GM10248 (cell line): Measurements from ENCODE around the gene PCNX2.

ENCODE experiments used
- CTCF ChIA-PET: fragments of 300-600 bp; sonication (Branson Sonifier 250); formaldehyde crosslinking; extraction: SDS; loops from one replicate; lab custom pipeline; 2021; ENCODE audit warnings: antibody characterized with exemption; lab: Yijun Ruan, JAX
- POLR2A ChIA-PET: fragments of 350-650 bp; sonication (Branson Sonifier 250); formaldehyde crosslinking; extraction: SDS; loops from one replicate; lab custom pipeline; 2020; ENCODE audit warnings: antibody characterized with exemption; lab: Yijun Ruan, JAX
- DNase-seq: peaks from one replicate; pipeline ENCODE4 v3.0.0; 2012; ENCODE audit errors: extremely low spot score
- TF ChIP-seq, protein P1 (sequence below): IDR thresholded peaks from 2 replicates; pipeline ENCODE4 v1.5.1; 2012; ENCODE audit warnings: mild to moderate bottlenecking, low read depth; ENCODE audit errors: extremely low read depth, missing control alignments, control extremely low read depth

The PCNX2 gene

DNA sequence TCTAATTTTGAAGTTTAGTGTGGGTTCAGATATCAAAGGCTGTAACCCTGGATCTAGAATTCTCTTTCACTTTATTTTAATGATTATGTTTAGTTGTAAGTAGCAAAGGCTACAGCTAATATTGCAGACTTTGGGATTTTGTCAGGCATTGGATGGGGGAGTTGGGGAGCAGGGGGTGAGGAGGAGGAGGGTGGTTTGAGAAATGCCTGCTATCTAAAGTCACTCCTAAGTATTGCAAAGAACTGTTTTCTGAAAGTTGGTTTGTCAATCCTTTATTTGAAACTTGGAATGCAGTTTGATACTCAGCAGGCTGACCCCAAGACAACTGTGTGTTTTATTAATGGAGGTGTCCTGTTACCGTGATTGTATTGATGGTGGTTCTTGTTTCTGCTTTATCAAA is 343.9 kb downstream of the PCNX2 start:
- no peak for DNase-seq
- TF ChIP-seq, protein P1, sequence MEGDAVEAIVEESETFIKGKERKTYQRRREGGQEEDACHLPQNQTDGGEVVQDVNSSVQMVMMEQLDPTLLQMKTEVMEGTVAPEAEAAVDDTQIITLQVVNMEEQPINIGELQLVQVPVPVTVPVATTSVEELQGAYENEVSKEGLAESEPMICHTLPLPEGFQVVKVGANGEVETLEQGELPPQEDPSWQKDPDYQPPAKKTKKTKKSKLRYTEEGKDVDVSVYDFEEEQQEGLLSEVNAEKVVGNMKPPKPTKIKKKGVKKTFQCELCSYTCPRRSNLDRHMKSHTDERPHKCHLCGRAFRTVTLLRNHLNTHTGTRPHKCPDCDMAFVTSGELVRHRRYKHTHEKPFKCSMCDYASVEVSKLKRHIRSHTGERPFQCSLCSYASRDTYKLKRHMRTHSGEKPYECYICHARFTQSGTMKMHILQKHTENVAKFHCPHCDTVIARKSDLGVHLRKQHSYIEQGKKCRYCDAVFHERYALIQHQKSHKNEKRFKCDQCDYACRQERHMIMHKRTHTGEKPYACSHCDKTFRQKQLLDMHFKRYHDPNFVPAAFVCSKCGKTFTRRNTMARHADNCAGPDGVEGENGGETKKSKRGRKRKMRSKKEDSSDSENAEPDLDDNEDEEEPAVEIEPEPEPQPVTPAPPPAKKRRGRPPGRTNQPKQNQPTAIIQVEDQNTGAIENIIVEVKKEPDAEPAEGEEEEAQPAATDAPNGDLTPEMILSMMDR, result no peak
- POLR2A ChIA-PET, result no interaction called here
- CTCF ChIA-PET, result interaction anchor here (1.2 to 7.0 kb wide), 4 partner anchors 10 to 267 kb away, joined by 3 to 74 read pairs (median 4); no protein-coding TSS in a partner anchor

DNA sequence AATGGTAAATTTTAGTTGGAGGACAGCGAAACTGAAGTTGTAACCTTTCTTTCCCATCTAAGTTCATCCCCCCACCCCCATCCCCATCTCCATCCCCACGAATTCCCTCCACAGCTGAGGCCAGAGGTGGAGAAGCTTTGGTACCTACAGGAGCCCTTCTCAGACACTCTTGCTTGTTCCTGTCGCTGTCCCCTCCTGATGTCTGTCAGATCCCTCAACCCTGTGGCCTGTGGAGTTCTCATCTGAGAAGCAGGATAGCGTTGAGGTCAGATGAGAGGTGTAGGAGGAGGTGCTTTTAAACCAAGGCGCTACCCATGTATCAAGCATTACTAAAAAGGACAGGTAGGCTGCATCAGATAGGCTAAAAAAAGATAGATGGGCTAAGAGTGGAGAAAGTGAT is 344.3 kb downstream of the PCNX2 start:
- DNase-seq, result peak; percentile 27
- ChIA-PET CTCF (interaction anchor here (1.2 to 7.0 kb wide), 3 partner anchors 9 to 21 kb away, joined by 3 to 74 read pairs (median 5); no protein-coding TSS in a partner anchor), POLR2A (no interaction called here)

DNA sequence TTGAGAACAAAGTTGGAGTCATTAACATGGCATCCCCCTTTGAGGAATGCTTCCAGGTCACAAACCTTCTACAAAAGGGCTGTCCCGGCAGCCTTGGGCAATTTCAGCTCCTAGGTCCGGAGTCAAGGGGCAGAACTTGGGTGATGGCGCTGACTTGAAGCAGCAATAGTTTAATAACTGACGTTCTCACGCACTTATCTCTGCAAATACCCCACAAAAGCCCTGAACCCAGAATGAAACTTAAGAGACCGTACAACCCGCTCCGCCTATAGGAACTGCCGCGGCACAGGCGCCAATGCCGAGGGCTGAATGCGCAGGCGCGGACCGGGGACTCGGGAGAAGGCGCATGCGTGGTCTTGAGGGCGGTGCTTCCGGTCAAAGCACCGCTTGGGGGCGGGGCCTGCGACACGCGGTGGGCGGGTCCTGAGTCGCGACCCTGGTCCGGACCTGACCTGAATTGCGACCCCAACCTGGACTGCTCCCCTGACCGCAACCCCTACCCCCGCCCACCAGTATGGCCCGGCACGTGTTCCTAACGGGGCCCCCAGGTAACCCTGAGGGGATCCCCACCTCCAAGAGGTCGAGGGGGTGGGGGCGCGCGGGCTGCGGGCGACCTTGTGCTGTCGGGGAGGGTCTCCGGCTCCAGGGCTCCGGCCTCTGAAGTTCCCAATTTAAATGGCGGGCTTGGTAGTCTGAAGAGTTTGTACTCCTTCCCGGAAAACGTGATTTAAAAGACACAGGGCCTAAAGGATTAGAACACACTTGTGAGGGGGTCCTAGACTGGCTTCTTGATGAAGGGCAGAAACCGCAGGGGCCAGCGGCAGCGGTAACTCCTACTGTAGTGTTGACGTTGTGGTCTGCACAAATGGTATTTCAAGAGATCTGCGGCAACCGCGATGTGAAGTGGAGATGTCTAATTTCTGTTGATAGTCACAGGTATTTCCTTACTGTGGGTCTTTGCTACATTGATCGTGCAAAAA is 345.0 kb downstream of the PCNX2 start, which contains the start of gene NTPCR:
NTPCR (plus strand) TSS at position 415 of the 980 bp plus-strand sequence; CDS start at position 515, 100 bp downstream.
- CTCF ChIA-PET, result interaction anchor here (1.3 to 7.0 kb wide), 2 partner anchors 16 to 21 kb away, joined by 5 to 74 read pairs; no protein-coding TSS in a partner anchor
- POLR2A ChIA-PET, result no interaction called here
- TF ChIP-seq, protein P1, result no peak
- peak; percentile 98 for DNase-seq

More for the DNA sequence above, 344.3 kb downstream of the PCNX2 start:
- TF ChIP-seq, protein P1, result no peak

DNA sequence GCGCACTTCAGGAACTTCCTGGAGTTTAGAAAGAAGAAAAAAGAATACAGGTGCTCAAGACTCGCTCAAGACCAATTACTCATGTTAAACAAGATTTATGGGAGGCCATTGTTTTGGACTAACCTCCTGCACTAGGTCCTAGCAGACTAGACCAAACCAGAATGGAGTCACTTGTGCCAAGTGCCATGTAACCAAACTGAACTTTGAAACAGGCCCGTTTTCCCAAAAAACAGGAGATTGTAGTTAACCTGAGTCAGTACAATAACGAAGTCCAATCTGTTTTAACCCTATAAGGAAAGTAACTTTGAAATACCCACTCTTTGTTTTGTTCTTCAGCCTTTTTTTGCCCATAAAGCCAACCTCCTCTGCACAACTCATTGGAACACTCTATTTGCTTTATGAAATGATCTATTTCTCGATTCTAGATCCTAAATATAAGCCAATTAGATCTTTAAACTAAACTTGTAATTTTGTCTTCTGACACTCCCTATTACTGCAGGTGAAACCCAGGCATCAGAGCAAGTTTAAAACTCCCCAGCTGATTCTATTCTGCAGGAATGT is 345.8 kb downstream of the PCNX2 start:
- TF ChIP-seq, protein P1, result no peak
- no peak for DNase-seq
- POLR2A ChIA-PET, result no interaction called here
- CTCF ChIA-PET, result no interaction called here

DNA sequence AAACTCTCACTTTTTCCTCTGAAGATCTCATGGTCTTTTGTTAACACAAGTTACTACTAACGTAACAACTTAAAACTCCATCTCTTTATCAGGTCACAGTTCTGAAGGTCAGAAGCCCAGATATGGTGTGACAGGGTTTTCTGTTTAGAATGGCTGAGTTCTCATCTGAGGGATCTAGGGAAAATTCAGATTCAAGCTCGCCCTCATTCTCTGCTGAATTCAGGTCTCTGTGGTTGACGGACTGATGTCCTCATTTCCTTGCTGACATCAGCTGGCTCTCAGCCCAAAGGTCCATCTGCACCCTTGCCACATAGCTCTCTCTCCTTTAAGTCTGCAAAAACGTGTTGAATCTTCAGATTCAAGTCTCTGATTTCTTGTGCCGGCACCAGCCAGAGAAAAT is 351.2 kb downstream of the PCNX2 start:
- no peak for DNase-seq
- ChIA-PET POLR2A (no interaction called here), CTCF (interaction anchor here (0.9 to 2.5 kb wide), 3 partner anchors 9 to 14 kb away, joined by 3 to 9 read pairs (median 6); no protein-coding TSS in a partner anchor)
- TF ChIP-seq, protein P1, result no peak

DNA sequence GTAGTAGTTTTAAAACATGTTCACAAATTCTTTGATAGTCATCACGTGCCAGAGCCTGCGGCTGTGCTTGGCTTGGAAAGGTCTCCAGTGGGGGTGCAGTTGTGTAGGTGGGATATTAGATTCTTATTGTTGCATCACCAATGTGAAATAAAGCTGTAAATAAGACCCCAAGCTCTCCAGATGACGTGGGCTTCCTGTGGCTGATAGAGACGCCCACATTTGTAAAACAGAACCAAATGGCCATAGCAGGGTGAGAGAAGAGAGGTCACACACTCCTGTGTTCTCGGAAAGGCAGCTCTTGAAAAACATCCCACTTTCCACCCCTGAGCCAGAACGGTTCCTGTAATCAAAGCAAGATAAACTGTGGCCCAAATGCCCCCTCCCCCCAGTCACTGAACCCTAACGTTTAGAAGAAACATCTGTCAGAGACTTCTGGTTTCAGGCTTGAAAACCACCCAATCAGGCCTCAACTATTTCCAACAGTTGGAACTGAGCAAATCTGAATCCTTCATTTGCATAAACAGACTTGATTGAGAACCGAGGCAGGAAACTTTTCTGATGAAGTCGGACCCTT is 351.8 kb downstream of the PCNX2 start:
- DNase-seq, result no peak
- ChIA-PET POLR2A (no interaction called here), CTCF (interaction anchor here (0.9 to 2.5 kb wide), 3 partner anchors 10 to 13 kb away, joined by 3 to 9 read pairs (median 6); no protein-coding TSS in a partner anchor)
- TF ChIP-seq, protein P1, result no peak
